Right lobe of liver (tissue), 6 donors: ENCODE measurements around the gene CLSTN3. TPM values are rescaled to one million over a fixed set of nuclear protein-coding genes. Genes with fewer than 3 reads are reported as not detected.

Experiments
- ATAC-seq, 4 donors: fragments of 200-7000 bp; cut with Tn5 transposase; one replicate each; pipeline ENCODE4 v1.9.1; 2020; ENCODE audit warnings: mild to moderate bottlenecking in 4 of 4, moderate library complexity in 4 of 4
- DNase-seq, 3 donors: peaks; one replicate each; pipeline ENCODE4 v3.0.0-alpha.2; 2020
- H3K27ac ChIP-seq, 3 donors: fragments of 200-600 bp; one replicate each; pipeline ENCODE4 v1.8.0; 2022
- H3K27me3 ChIP-seq, 2 donors: fragments of 200-600 bp; one replicate each; pipeline ENCODE4 v1.8.0; 2022
- H3K36me3 ChIP-seq, 4 donors: fragments of 200-600 bp; sonication (generic) in 1 of 4; one replicate each; pipeline versions ENCODE4 v1.5.1 to v1.8.0; 2017 to 2022; ENCODE audit warnings: control low read depth in 1 of 4
- H3K4me1 ChIP-seq, 4 donors: fragments of 200-600 bp; sonication (generic) in 1 of 4; one replicate each; pipeline versions ENCODE4 v1.5.1 to v1.8.0; 2017 to 2022; ENCODE audit warnings: control low read depth in 1 of 4
- H3K4me3 ChIP-seq, 3 donors: fragments of 200-600 bp; one replicate each; pipeline ENCODE4 v1.8.0; 2022
- H3K9me3 ChIP-seq, 4 donors: fragments of 200-600 bp; sonication (generic) in 1 of 4; one replicate each; pipeline versions ENCODE4 v1.5.1 to v1.8.0; 2017 to 2022; ENCODE audit warnings: control low read depth in 1 of 4
- CTCF ChIP-seq, 4 donors: fragments of 200-600 bp in 3 of 4; fragments of 450-650 bp in 1 of 4; IDR thresholded peaks; one replicate each; pipeline versions ENCODE4 v1.5.1 to v1.8.0; 2016 to 2022; ENCODE audit warnings: antibody characterized with exemption in 4 of 4, mild to moderate bottlenecking in 2 of 4
- POLR2A ChIP-seq: fragments of 450-650 bp; IDR thresholded peaks from one replicate; pipeline ENCODE4 v1.6.1; 2017; ENCODE audit warnings: antibody characterized with exemption, mild to moderate bottlenecking
- WGBS: methylation state at CpG from one replicate; pipeline ENCODE4 v1.1.6; 2018; ENCODE audit warnings: low coverage, low lambda C conversion rate; ENCODE audit not compliant: insufficient coverage; ENCODE audit errors: missing lambda C conversion rate; 5-methylcytosine and 5-hydroxymethylcytosine counted together
- intact Hi-C, 2 donors: fragments of 100-400 bp; cut with DNase I; formaldehyde crosslinking; loops; one replicate each; pipeline versions ENCODE4 v1.11.2 to v1.14.1; 2022
- total RNA-seq, 6 experiments: library from RNA; depleted of rRNA in 2 of 6; stranded (reverse); fragments of >200 nt in 2 of 6; fragmentation: NEBNext Ultra II Directional in 3 of 6; extraction: Animal tissue kit (Norgen Biotek cat#: 25700) in 3 of 6; gene quantifications; one replicate each; pipeline versions ENCODE4 v1.1.0 to v1.2.4, GENCODE V29; 2016 to 2023
- donor health status: DM: no; HTN: yes; CAD: no.
- donor health status: DM: no; HTN: no; CAD: no.
- donor health status: DM: no; HTN: no; CAD: no.
- donor health status: DM: no; HTN: yes; CAD: no.
- donor health status: DM: no; HTN: yes; CAD: no.

CLSTN3 gene
- total RNA-seq, 6 experiments from 2014 or later, result 38.9 to 55.2 (median 43.1) TPM

GRCh38 chr12:7193674-7194073 is 63.5 kb downstream of the CLSTN3 start:
- ATAC-seq, result no peak
- no peak overlapping the region for H3K27ac ChIP-seq
- intact Hi-C loops, result no loop called here
- WGBS, result 91% methylated on average over 2 of the region's 2 CpGs
- H3K4me1 ChIP-seq, result peaks cover 0 to 27% (median 6%) of the 10 kb centered on the region in 4 donors
- TF ChIP-seq POLR2A (no peak), CTCF (IDR thresholded peaks at IDR 0.05) (no peak)
- no peaks in the 10 kb centered on the region for H3K9me3 ChIP-seq
- H3K4me3 ChIP-seq, result no peak overlapping the region
- H3K36me3 ChIP-seq, result peaks cover 0 to 3% (median 0%) of the 10 kb centered on the region in 4 donors
- no peak for DNase-seq
- no peaks in the 10 kb centered on the region for H3K27me3 ChIP-seq

DNA sequence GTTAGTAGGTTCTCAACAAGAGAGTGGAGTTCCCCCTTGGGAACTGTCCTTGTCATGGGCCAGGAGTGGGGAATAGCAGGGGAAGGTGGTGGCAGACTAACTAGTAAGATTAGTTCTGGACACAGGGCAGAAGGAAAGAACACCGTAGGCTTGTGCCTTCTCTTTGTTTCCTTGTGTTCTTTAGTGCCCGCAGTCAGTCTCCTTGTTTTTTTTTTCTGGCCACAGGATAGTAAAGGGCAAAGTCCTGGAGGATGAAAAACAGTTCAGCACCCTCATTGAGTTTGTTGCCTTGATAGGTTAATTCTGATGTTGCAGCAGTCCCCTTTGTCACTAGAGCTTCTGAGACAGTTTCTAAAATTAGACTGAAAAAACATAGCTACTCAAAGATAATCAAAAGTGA is 67.7 kb downstream of the CLSTN3 start:
- Histone ChIP-seq H3K27ac (peak overlapping the region; percentile 43 to 57 (median 48)), H3K27me3 (no peaks in the 10 kb centered on the region), H3K4me1 (peaks cover 0 to 13% (median 5%) of the 10 kb centered on the region in 4 donors), H3K9me3 (no peaks in the 10 kb centered on the region), H3K36me3 (peaks cover 0 to 18% (median 3%) of the 10 kb centered on the region in 4 donors), H3K4me3 (no peak overlapping the region)
- no peak for TF ChIP-seq POLR2A
- TF ChIP-seq CTCF (IDR thresholded peaks at IDR 0.05), result no peak
- ATAC-seq (peak; percentile 87 to 94 (median 90)), DNase-seq (no peak)
- 28% methylated on average over 2 of the region's 2 CpGs for WGBS
- intact Hi-C loops, result no loop called here

- Histone ChIP-seq H3K9me3 (no peaks in the 10 kb centered on the region), H3K4me1 (peaks cover 0 to 6% (median 1%) of the 10 kb centered on the region in 4 donors), H3K27ac (no peak overlapping the region), H3K27me3 (no peaks in the 10 kb centered on the region), H3K36me3 (peaks cover 0 to 41% (median 7%) of the 10 kb centered on the region in 4 donors), H3K4me3 (no peak overlapping the region)
- DNase-seq (no peak), ATAC-seq (no peak)
- intact Hi-C loops, result no loop called here
- TF ChIP-seq CTCF (IDR thresholded peaks at IDR 0.05), result no peak
- no peak for TF ChIP-seq POLR2A
- WGBS, result 88% methylated on average over 2 of the region's 4 CpGs
Measured at GRCh38 chr12:7203109-7203508, 72.9 kb downstream of the CLSTN3 start.

- TF ChIP-seq POLR2A (no peak), CTCF (IDR thresholded peaks at IDR 0.05) (no peak)
- intact Hi-C loops, result no loop called here
- Histone ChIP-seq H3K9me3 (no peaks in the 10 kb centered on the region), H3K27ac (no peak overlapping the region), H3K4me3 (no peak overlapping the region), H3K36me3 (peaks cover 0 to 55% (median 13%) of the 10 kb centered on the region in 4 donors), H3K27me3 (no peaks in the 10 kb centered on the region), H3K4me1 (no peaks in the 10 kb centered on the region)
- no peak for ATAC-seq
- no peak for DNase-seq
Measured at GRCh38 chr12:7205091-7205490, 74.9 kb downstream of the CLSTN3 start.

GRCh38 chr12:7206691-7207090 is 76.5 kb downstream of the CLSTN3 start:
- no peaks in the 10 kb centered on the region for H3K9me3 ChIP-seq
- ATAC-seq (no peak), DNase-seq (no peak)
- no peak overlapping the region for H3K27ac ChIP-seq
- no peaks in the 10 kb centered on the region for H3K27me3 ChIP-seq
- TF ChIP-seq POLR2A (no peak), CTCF (IDR thresholded peaks at IDR 0.05) (no peak)
- intact Hi-C loops, result no loop called here
- peaks cover 0 to 51% (median 16%) of the 10 kb centered on the region in 4 donors for H3K36me3 ChIP-seq
- 87% methylated on average over 3 of the region's 3 CpGs for WGBS
- H3K4me1 ChIP-seq, result no peaks in the 10 kb centered on the region
- no peak overlapping the region for H3K4me3 ChIP-seq
